ENCODE measurements around the gene HS6ST3.
"Not testable (repeated sequence)": the region's sequence is repeated elsewhere in the genome, so short reads cannot be mapped to it uniquely, and the experiment has no call there.

The HS6ST3 gene

DNA sequence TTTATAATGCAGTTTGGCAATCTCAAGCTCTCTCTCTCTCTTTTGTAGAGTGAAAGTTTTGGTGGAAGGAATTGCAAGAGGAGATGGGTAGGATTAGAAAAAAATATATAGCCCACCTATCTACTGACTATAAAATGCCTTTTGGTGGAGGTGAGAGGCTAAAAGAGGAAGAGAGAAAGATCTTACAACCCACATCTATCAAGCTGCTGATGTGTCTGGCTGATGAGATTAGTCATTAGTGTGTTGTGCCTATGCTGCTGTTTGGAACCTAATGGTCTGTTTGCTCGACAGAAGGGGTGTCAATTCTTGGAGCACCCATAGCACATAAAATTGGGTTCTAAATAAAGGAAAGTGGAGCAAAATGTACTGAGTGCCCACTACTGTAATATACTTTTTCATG, 411.0 kb downstream of the HS6ST3 start:
- Histone ChIP-seq H3K4me3 (no peak overlapping the region), H3K4me1 (peaks cover 0 to 10% (median 0%) of the 10 kb centered on the region in 4 donors), H3K36me3 (no peaks in the 10 kb centered on the region), H3K27ac (no peak overlapping the region), H3K9me3 (no peaks in the 10 kb centered on the region), H3K27me3 (no peaks in the 10 kb centered on the region)
- DNase-seq, result no peak
- intact Hi-C loops (cut with DNase I; ENCODE audit: low total_unique reads), result no loop called here
- TF ChIP-seq CTCF (IDR thresholded peaks at IDR 0.05), result no peak

DNA sequence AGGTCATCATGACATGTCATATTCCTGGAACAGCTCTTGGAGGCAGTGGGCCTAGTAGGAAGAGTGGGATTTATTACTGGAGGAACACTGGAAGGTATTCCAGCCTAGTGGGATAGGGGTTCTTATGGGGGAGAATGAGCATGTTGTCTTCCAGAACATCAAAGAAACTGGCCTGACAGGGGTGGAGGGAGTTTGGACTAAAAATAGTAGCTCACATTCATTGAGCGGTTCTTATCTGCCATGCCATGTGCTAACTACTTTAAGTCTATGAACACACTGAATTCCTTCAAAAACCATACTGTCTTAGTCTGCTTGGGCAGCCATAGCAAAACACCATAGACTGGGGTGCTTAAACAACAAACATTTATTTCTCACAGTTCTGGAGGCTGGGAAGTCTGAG, 413.6 kb downstream of the HS6ST3 start:
- Histone ChIP-seq H3K4me3 (no peak overlapping the region), H3K9me3 (no peaks in the 10 kb centered on the region), H3K36me3 (no peaks in the 10 kb centered on the region), H3K27me3 (no peaks in the 10 kb centered on the region), H3K27ac (no peak overlapping the region), H3K4me1 (peaks cover 0 to 10% (median 0%) of the 10 kb centered on the region in 4 donors)
- TF ChIP-seq CTCF (IDR thresholded peaks at IDR 0.05), result no peak
- no peak for DNase-seq
- intact Hi-C loops (cut with DNase I; ENCODE audit: low total_unique reads), result no loop called here

GRCh38 chr13:96511587-96511986, 421.7 kb downstream of the HS6ST3 start:
- no peaks in the 10 kb centered on the region for H3K36me3 ChIP-seq
- DNase-seq, result no peak
- no peak for TF ChIP-seq CTCF (IDR thresholded peaks at IDR 0.05)
- no peaks in the 10 kb centered on the region for H3K9me3 ChIP-seq
- intact Hi-C loops (cut with DNase I; ENCODE audit: low total_unique reads), result no loop called here
- no peaks in the 10 kb centered on the region for H3K27me3 ChIP-seq
- H3K27ac ChIP-seq, result no peak overlapping the region
- H3K4me3 ChIP-seq, result no peak overlapping the region
- no peaks in the 10 kb centered on the region for H3K4me1 ChIP-seq

DNA sequence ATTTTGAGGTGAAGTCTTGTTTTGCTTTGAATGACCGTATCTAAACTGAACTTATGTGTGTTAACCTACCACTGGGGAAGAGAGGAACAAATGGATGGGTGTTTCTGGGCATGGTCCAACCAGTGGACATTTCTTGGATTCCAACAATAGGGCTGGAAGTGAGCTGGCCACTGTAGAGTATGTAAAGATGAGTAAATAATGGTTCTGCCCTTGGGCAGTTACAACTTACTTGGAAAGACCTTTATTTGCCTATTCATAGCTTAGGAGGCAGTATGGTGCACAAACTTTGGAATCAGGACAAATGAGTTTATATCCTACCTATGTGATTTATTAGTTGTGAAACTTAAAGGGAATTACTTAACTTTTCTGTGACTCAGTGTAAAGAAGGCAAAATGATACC, 429.5 kb downstream of the HS6ST3 start:
- TF ChIP-seq CTCF (IDR thresholded peaks at IDR 0.05), result no peak
- Histone ChIP-seq H3K9me3 (peaks cover 0 to 4% (median 0%) of the 10 kb centered on the region in 3 donors), H3K4me1 (no peaks in the 10 kb centered on the region), H3K27ac (no peak overlapping the region), H3K36me3 (no peaks in the 10 kb centered on the region), H3K4me3 (no peak overlapping the region), H3K27me3 (no peaks in the 10 kb centered on the region)
- intact Hi-C loops (cut with DNase I; ENCODE audit: low total_unique reads), result no loop called here
- DNase-seq, result no peak

DNA sequence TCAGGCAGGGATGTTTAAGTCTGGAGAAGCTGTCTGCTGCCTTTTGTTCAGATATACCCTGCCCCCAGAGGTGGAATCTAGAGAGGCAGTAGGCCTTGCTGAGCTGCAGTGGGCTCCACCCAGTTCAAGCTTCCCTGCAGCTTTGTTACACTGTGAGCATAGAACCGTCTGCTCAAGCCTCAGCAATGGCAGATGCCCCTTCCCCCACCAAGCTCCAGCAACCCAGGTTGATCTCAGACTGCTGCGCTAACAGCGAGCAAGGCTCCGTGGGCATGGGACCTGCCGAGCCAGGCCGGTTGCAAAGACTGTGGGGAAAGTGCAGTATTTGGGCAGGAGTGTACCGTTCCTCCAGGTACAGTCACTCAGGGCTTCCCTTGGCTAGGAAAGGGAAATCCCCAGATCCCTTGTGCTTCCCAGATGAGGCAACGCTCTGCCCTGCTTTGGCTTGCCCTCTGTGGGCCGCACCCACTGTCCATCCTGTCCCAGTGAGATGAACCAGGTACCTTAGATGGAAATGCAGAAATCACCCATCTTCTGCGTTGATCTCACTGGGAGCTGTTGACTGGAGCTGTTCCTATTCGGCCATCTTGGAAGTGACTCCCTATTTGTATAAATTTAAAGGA, 434.6 kb downstream of the HS6ST3 start:
- DNase-seq; H3K27me3 ChIP-seq; H3K4me3 ChIP-seq; H3K4me1 ChIP-seq; H3K27ac ChIP-seq; H3K9me3 ChIP-seq; H3K36me3 ChIP-seq; intact Hi-C loops (cut with DNase I; ENCODE audit: low total_unique reads): not testable (repeated sequence)

DNA sequence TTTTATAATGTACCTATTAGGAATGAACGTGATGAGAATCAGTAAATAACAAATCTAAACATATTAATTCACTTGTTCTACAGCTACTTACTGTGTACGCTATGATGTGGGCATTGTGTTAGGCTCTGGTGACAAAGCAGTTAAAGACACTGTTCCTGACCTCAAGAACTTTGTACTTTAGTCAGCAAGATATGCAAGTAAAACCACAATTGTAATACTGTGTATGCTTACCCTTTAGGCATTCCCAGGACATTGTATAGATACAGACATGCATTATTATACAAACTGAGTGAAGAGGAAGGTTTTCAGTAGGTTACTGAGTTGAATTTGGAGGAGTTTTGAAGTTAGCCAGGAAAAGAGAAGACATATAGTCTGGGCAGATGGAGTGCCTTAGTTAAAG, 435.8 kb downstream of the HS6ST3 start:
- no peaks in the 10 kb centered on the region for H3K36me3 ChIP-seq
- no peaks in the 10 kb centered on the region for H3K27me3 ChIP-seq
- TF ChIP-seq CTCF (IDR thresholded peaks at IDR 0.05), result no peak
- no peak overlapping the region for H3K4me3 ChIP-seq
- no peaks in the 10 kb centered on the region for H3K9me3 ChIP-seq
- no peak for DNase-seq
- H3K4me1 ChIP-seq, result no peaks in the 10 kb centered on the region
- intact Hi-C loops (cut with DNase I; ENCODE audit: low total_unique reads), result no loop called here
- no peak overlapping the region for H3K27ac ChIP-seq

Data from tibial artery (tissue), 4 donors.